Erythroblast (primary cell): ENCODE measurements around the gene RGPD5.
"Not testable (repeated sequence)": the region's sequence is repeated elsewhere in the genome, so short reads cannot be mapped to it uniquely, and the experiment has no call there.

Source experiments
- GATA1 ChIP-seq: IDR thresholded peaks from 2 replicates; pipeline ENCODE4 v1.6.1; 2011; ENCODE audit warnings: low read depth, mild to moderate bottlenecking, control low read depth, low read length, moderate library complexity
- POLR2A ChIP-seq: IDR thresholded peaks from 2 replicates; pipeline ENCODE4 v1.6.1; 2011; ENCODE audit warnings: mild to moderate bottlenecking, low read length

GRCh38 chr2:109779118-109779517 is 15.0 kb upstream of the RGPD5 start:
- TF ChIP-seq POLR2A, GATA1: not testable (repeated sequence)
